ENCODE results near the gene MAP4K2. TPM values are rescaled to one million over a fixed set of nuclear protein-coding genes. Genes with fewer than 3 reads are reported as not detected.

MAP4K2 gene
- total RNA-seq, 1 experiment from 2014 or later = 34.3 TPM

GRCh38 chr11:64790205-64791095, 12.6 kb downstream of the MAP4K2 start:
- no peak overlapping the region for H2AFZ ChIP-seq
- no peak overlapping the region for H3K4me3 ChIP-seq
- CTCF ChIA-PET = no interaction called here
- H3K4me2 ChIP-seq = no peak overlapping the region
- no peaks in the 10 kb centered on the region for H3K36me3 ChIP-seq (ENCODE audit: low read depth)
- no TSS peak for BruUV-seq (replicated peaks)
- DNase-seq = no peak
- H3K27ac ChIP-seq = no peak overlapping the region
- H4K20me1 ChIP-seq (ENCODE audit: insufficient read depth) = no peaks in the 10 kb centered on the region
- no peaks in the 10 kb centered on the region for H3F3A ChIP-seq (ENCODE audit: insufficient read depth, low read depth)
- no peaks in the 10 kb centered on the region for H3K27me3 ChIP-seq (ENCODE audit: insufficient read depth, low read depth)
- H3K9me2 ChIP-seq (ENCODE audit: insufficient read depth) = no peaks in the 10 kb centered on the region
- no peaks in the 10 kb centered on the region for H3K79me2 ChIP-seq (ENCODE audit: low read depth)
- intact Hi-C loops (cut with micrococcal nuclease; ENCODE audit: unreplicated experiment) = no loop called here
- H3K9me3 ChIP-seq (ENCODE audit: insufficient read depth, low read depth) = no peaks in the 10 kb centered on the region
- TF ChIP-seq CTCF (conservative IDR thresholded peaks at IDR 0.05) = no peak
- TF ChIP-seq EZH2 (IDR thresholded peaks at IDR 0.05; ENCODE audit: low read depth) = no peak
- POLR2A ChIA-PET (ENCODE audit: unreplicated experiment) = no interaction called here
- no peaks in the 10 kb centered on the region for H3K4me1 ChIP-seq (replicated peaks; ENCODE audit: insufficient read depth)

GRCh38 chr11:64789331-64790204, 13.4 kb downstream of the MAP4K2 start:
- H2AFZ ChIP-seq = no peak overlapping the region
- H3K9me2 ChIP-seq (ENCODE audit: insufficient read depth) = no peaks in the 10 kb centered on the region
- TF ChIP-seq CTCF (conservative IDR thresholded peaks at IDR 0.05) (no peak), EZH2 (IDR thresholded peaks at IDR 0.05; ENCODE audit: low read depth) (no peak)
- no peaks in the 10 kb centered on the region for H3K4me1 ChIP-seq (replicated peaks; ENCODE audit: insufficient read depth)
- H4K20me1 ChIP-seq (ENCODE audit: insufficient read depth) = no peaks in the 10 kb centered on the region
- H3F3A ChIP-seq (ENCODE audit: insufficient read depth, low read depth) = 0 out of 2 replicates have a peak, but pooled peaks cover 7% of the 10 kb centered on the region
- no peak overlapping the region for H3K4me3 ChIP-seq
- no peaks in the 10 kb centered on the region for H3K36me3 ChIP-seq (ENCODE audit: low read depth)
- no peaks in the 10 kb centered on the region for H3K27me3 ChIP-seq (ENCODE audit: insufficient read depth, low read depth)
- BruUV-seq (replicated peaks) = no TSS peak
- intact Hi-C loops (cut with micrococcal nuclease; ENCODE audit: unreplicated experiment) = loop anchor here (10.0 kb wide), 1 partner anchor 465 kb away; no protein-coding TSS in a partner anchor
- H3K4me2 ChIP-seq = no peak overlapping the region
- H3K27ac ChIP-seq = no peak overlapping the region
- DNase-seq = no peak
- CTCF ChIA-PET = no interaction called here
- no peaks in the 10 kb centered on the region for H3K9me3 ChIP-seq (ENCODE audit: insufficient read depth, low read depth)
- POLR2A ChIA-PET (ENCODE audit: unreplicated experiment) = no interaction called here
- H3K79me2 ChIP-seq (ENCODE audit: low read depth) = no peaks in the 10 kb centered on the region
